Stimulated activated CD4-positive, alpha-beta T cell treated with anti-CD3 and anti-CD28 coated beads, Interleukin-2, amount 100 ng/mL, for 24 hours (primary cell): ENCODE measurements around the gene FGR.

Experiments used
- DNase-seq, 2 donors: peaks; one replicate each; pipeline ENCODE4 v3.0.0-alpha.2; 2020

FGR gene

DNA sequence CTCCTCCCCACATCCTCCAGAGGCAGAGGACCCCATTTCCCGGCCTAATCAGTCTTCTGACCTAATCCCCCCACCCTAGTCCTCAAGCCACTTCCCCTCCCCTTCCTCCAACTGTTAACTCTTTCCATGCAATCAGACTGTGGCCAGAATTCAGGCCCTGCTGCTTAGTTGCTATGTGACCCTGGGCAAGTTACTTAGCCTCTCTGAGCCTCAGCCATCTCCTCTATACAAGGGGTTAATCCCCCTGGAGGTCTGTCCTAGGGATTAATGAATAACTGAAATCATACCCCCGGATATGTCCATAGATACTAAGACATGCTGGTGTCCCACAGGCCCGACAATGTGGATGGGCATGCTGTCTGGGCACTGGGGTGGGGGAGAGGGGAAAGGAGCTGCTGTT lies 49.3 kb downstream of the FGR start:
- no peak for DNase-seq

DNA sequence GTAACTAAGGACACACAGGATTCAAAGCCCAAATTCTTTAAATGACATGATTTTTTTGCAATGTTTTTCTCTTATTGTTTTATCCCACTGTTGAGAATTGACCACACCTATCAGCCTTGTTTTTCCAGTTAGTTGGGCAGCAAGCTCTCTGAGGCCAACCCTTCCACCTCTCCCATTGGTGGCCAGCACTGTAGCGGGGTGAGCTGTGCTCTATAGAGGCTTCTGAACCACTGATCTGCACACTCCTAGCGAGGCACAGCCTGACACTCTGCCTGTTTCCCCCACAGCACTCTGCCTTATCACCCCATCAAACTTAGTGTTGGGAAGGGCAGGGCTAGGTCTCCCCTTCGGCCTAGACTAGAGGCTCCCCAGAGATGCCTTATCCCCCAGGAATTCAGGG lies 50.5 kb downstream of the FGR start:
- DNase-seq: no peak

DNA sequence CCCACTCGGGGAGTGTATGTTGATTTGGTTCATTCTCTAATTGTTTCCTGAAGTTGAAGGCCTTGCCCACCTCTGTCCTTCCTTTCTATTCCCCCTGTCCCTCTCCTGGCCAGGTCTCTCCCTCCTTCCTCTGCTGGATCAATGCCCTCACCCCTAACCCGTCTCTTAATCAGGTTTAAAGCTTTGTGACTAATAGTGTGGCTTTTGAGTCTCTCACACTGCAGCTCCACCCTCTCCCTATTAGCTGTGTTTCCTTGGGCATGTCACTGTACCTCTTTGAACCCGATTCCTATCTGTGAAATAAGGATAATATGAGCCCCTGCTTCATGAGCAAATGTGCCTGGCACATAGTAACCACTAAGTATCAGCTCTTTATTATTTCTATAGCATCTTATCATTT lies 51.5 kb downstream of the FGR start:
- no peak for DNase-seq

DNA sequence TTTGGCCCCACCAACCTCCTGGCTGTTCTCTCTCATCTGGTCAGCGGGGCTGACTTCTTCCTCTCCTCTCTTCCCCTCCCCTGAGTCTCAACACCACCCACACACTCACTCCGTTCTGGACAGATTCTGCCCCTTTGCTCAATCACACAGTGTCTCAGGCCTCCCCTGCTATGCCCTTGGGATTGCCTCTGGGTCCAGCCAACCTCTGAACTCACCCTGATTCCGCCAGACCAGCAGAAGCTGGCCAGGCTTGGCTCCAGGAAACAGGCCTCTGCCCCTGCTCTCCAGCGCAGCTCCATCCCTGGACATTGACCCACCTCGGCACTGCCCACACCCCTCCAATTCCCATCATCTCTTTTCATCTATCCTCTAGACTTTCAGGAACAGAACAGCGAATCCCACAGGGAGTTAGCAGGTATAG lies 53.2 kb downstream of the FGR start:
- no peak for DNase-seq

DNA sequence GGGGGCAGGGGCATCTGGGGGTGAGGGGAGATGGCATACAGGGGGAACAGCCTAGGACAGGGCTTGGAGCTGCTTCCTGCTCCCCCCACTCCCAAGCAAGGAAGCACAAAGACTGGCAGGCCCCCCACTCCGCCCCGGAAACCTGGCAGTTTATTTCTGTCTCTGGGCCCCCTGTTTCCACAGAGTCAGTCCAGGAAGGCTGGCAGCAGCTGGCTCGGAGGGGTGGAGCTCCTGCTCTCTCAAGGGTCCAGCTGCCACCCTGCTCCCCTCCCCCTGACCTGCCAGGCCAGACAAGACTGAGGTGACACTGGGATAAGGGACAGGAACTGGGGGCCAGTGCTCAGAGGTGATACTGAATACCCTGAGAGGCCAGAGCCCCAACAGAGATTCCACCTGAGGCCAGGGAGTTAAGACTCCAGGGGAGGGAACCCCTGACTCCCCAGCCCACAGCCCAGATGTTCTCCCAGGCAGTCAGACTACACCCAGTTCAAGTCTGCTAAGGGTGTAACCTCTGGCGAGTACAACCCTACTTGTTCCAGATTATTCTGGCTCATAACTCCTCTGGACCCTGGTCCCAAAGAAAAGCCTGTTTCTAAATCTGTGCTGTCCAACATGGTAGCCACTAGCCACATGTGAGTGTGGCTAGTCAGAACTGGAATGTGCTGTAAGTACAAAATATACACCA lies 57.3 kb downstream of the FGR start:
- no peak for DNase-seq

DNA sequence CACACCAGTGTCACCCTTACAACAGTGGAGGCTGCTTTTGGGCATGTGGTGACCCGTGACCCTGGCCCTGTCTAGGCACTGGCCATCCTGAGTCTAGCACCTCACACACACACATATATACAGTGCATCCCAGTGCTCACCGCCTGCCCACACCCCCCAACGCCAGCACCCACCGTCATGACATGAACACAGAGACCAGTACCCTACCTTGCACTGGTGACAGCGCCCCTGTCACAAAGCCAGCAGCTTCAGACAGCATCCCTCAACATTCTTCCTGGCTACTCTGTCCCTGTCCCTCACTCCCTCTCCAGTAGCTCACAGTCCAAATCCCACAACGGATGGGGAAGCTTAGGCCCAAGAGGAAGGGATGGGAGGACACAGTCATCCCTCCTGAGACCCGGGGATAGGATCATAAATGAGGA lies 58.2 kb downstream of the FGR start:
- no peak for DNase-seq

DNA sequence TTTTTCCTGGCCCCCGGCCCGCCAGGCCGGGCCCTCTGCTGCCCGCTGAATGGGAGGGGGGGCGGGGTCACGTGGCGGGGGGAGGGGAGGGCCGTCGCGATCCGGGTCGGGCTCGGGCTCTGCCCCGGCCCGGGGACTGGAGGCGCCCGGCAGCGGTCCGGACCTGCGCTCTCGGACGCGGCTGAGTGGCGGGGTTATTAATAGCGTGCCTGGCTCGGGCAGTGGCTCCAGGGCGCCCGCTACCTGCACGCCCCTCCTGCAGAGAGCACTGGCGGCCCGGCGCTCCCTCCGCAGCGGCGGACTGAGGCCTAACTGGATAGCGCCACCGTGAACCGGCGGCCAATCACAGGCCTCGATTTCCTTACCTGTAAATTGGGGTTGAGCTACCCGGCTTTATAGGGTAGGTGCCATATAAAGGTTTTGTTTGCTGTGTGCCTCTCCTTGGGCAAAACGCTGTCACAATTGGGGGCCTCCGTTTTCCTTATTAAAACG lies 59.1 kb downstream of the FGR start:
- DNase-seq: peak in 1 of 2 donors; percentile 18

DNA sequence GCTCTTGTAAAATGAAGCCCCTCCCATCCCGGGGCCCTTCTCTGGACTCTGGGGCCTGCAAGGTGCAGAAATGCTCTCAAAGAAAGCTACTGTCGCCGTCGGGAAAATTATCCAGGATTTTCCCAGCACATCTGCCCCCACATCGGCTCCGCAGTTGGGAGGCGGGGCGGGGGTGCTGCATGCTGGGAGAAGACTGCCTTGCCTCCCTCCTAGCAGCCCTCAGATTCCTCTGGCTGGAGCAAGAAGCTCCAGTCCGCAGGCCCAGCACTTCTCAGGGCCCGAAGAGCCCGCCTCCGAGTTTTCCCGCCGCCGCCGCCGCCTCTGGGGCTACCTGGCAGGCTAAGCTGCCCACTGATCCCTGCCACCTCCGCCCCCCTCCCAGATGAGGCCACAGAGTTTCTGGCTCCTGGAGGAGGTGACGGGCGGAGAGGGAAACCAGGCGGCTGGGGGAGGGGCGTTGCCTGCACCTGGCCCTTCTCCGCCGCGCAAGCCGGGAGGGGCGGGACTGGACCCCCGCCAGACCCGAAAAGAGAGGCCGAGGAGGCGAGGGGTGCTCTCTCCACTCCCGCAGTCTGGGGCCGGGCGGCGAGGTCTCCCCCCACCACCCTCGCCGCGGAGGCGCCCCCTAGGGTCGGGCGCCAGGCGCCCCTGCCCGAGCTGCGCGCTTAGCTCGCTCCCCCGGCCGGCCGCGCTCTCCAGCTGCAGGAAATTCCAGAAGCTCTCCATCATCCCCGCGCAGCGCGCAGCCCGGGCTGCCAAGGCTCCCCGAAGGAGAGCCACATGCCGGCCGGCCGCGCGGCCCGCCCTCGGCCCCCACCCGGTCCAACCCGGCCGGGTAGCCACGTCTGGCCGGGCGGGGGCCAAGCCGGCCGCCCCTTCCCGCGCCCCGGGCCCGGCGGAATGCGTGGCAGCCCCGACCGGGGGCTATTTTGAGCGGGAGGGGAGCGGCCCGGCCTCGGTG lies 59.8 kb downstream of the FGR start:
- DNase-seq: peak in 1 of 2 donors; percentile 22

DNA sequence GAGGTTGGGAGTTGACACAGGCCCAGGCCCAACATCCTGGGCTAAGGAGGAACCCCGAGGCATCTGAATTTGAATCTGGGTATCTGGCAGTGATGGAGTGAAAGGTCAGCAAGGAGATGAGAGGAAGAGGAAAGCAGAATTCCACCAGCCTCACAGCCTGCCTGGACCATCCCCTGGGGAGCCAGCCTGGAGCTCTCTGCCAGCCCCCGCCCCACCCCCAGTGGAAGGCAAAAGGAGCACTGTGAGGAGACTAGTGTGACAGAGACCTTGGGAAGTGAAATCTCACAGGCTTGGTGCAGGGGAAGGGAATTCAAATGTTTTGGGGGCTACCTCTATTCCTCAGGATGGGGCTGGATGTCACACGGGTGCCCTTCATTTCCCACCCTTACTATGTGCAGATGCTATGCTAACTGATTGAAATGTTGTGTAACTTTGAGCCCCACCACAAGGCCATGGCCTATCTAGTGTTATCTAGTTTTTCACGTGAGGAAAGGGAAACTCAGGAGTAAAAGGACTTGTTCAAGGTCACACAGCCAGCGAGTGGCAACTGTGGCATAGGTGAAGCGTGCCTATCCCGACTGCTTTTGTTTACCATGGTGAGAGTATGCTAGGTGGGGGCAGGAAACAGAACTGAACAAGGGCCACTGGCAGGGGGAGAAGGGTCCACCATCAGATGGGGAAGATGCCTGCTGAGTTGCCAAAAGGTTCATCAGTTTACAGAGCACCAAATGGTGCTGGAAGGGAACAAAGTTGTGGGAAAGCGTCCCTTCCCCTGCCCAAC lies 60.8 kb downstream of the FGR start:
- DNase-seq: no peak

DNA sequence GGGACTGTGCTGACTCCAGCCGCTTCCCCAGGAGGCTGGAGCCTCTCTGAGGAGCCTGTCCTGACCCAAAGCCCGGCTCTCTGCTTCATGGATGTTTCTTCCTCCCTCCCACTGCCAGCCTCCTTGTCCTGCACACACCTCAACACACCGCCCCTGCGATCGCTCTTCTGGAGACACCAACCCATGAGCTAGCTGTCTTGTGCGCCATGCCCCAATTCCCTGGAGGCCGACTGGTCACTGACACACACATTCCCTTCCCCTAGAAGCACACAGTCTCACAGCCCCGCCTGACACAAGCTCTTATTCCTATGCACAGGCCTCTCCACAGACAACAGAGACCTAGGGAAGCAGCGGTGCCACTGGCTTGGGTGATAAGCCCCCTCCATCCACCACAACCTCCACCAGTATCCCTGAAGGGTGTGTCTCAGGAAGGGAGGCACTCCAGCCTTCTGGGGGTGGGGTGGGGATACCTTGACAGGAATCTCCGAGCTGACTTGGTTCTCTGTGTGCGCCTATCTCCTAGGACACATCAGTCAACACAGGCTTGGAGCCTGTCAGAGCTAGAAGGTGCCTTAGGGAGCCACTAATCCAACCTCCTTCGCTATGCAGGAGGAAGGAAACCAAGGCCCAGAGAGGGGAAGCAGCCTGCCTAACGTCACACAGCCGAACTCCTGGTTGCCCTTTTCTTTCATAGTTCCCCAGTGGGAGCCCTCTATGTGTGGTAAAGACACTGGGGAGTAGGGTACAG lies 62.1 kb downstream of the FGR start:
- no peak for DNase-seq

DNA sequence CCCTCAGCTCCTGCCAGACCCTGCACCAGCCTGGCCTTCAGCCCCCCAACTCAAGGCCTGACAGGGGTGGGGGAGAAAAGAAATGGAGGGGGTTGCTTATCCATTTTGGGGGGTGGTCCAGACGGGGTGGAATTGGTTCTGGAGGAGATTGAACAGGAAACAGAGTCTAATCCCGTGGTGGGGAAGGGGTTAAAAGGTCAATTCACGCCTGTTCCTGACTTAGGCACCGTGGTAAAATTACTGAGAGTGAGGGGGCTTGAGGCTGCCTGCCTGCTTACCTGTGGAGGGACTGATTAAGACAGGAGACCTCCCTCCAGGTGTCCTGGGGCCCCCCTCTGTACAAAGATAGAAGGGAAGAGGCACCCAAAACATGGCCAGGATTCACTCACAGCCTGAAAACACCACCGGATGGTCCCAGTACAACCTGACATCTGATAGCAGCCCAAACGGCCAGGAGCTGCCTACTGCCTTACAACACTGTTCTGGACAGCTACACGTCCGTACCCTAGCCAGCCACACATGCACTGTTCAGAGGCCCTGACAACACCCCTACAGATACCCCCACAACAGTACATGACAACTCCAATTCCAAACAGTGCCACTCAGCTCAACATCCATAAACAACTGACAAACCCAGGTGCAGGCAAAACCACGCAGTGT lies 62.8 kb downstream of the FGR start:
- DNase-seq: no peak

DNA sequence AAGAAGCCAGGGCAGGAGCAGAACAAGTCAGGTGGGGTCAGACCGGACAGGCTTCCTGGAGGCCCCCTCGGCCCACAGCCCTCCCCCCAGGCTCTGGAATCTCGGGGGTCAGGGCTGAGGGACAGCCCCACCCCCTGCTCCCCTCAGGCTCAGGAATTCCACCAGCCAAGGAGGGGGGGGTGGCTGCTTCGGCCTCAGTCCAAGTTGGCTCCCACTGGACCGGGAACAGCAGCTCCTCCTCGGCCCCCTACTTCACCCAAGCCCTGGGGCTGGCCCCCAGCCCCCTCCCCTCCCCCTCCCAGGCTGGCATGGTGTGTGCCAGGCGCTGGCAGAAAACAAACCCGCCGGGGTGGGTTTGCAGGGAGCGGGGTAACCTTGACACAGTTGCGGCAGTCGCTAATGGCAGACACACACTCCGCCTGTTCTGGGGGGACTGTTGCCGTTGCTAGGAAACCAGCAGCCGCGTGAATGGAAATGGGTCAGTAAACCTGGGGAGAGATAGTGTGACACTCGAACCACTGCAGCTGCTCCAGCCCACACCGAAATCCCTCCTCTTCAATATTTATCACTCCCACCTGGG lies 63.5 kb downstream of the FGR start:
- DNase-seq: no peak

DNA sequence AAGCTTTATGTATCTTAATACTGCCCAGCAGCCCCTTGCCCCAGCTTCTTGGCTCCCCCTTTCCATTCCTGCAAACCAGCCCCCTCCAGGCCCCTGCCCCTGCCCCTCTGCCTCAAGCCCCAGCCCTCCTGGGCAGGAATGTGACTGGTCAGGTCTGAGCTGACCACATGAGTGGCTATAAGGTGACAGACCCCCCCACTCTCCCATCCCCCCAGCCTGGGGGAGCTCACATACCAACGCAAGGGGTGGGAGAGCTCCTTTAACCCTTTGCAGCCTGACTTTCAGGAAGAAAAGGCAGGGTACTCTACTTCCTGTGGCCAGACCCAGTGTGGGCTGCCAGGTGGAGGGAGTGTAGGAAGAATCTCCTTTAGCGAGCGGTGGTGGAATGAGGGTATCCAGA lies 64.2 kb downstream of the FGR start:
- no peak for DNase-seq

DNA sequence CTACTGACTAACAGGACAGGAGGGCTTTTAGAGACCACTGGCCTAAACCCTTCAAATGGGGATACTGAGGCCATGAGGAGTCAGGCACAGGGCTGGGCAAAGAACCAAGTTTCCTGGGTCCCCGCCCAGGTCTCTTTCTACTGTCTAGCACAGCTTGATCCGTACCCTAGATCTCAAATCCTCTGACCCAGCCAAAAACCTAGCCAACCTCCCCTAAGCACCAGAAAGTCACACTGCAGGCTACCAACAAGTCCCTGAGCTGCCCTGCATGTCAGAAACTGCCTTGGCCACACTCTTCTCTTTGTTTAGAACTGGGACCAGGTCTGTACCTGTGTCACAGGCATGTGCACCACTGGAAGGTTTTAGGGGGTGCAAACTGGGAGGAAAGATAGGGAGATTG lies 64.6 kb downstream of the FGR start:
- DNase-seq: no peak

DNA sequence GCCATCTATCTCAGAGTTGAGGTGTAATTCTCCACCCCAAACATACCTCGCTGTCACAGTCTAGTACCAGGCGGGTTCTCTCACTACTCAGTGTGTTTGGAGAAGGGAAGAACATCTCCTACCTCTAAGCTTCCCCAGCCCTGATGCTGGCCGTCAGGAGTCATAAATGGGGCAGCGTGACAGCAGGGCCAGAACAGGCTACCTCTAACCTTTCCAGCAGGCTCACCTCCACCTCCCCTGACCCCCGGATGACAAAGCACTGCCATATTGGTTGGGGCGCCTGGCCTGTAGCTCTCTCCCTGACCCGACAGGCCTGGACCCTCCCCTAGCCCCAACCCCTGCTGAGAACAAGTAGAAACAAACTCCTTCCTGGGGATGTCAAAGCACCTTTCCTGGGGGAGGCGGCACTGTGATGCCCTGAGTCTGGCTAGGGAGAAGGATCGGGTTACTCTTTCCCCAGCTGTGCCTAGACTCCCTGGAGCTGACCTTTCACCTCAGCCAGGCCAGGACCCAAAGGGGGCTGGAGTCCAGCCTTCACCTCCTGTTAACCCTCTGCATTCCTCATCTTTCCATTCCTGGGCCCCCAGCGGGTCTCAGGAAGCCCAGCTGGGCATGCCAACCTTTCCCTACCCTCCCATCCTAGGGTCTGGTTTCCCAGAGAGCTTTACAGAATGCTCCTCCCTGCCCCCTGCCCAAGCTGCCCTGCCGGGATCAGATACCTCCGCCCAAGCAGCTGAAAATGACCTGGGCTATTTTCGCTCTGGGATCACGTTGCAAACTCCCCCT lies 65.3 kb downstream of the FGR start:
- DNase-seq: no peak

DNA sequence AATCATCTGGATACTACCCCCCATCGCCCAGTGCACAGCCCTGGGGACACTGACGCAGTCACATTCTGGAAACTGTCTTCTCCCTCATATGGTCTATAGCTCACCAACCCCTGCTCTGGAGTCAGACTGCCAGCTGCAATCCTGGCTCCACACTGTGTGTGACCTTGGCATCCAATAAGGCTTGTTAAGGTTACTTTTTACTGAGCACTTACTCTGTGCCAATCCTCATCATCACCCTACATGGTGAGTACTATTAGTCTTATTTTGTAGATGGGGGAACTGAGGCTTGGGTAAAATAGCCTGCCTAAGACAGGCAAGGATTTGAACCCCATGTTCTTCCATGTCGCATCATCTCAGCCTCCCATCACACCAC lies 65.9 kb downstream of the FGR start:
- DNase-seq: no peak

DNA sequence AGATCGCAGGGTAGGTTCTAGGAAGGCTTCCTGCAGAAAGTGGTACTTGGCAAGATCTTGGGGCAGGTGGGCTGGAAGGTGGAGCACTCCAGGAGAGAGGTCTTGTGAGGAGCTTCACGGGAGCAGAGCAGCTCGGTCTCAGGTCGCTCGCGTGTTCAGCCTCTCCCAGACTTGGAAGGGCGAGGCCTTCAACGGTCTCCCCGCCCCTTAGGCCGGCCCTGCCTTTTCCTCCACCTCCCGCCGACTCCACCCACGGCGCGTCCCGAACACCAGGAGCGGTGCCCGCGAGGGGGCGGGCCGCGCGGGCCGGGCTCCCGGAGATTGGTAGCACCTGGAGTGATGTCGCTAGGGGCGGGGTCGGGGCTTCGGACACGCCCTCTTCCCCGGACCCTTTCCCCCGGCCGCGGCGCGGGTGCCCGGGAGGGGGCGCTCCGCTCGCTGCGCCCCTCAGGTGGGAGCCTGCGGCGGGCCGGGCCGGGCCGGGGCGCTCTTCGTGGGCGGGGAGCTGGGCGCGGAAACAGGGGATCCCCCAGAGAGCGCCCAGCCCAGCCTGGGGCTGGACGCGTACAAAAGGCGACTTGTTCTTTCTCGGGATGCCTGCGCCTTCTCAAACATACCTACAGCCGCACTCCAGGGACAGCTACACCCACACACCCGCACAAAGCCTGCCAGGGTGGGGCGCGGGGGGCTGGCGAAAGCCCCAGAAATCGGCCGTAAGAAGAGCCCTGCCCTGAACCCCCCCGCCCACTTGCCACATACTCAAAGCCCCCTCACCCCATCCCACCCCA lies 66.5 kb downstream of the FGR start:
- DNase-seq: peak; percentile 89 to 97

DNA sequence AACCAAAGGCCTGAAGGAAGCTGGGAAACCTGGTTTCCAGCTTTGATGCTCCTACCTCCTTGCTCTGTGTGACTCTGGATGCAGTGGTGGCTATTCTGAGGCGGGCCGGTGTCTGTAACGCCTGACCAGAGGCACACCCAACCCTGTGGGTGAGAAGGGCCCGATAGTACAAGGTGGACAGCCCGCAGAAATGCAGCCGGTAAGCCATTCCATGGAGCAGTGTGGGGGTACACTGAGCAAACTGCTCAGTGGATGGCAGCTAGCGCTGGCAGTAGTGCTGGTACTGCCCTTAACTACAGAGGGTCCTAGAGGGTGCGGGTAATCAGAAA lies 67.0 kb downstream of the FGR start:
- no peak for DNase-seq

DNA sequence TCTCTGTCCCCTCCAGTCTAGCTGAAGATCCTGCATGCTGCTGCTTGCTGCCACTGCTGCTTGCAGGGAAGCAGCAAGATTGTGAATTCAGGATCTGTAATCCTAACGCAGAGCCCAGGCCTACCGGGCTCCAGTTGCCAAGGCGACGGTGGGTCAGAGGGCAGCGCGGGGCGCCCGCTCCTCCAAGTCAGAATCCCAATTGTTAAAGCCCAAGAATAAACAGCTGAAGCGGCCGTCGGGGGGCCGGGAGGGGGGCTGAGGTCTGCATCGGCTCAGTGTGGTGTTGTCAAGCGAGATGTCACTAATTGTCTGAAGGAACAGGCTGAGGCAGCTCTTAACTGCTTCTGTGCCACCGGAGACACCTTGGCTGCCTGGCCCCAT lies 67.8 kb downstream of the FGR start:
- no peak for DNase-seq
